GM21515 (cell line): ENCODE data around the gene HYI.
"Not testable (repeated sequence)": the region's sequence is repeated elsewhere in the genome, so short reads cannot be mapped to it uniquely, and the experiment has no call there.

Experiments used
- ATAC-seq: cut with Tn5 transposase; IDR thresholded peaks from one replicate; pipeline ENCODE4 v1.9.1; 2021; ENCODE audit not compliant: unreplicated experiment

The HYI gene

GRCh38 chr1:43453442-43454269, at the start of gene HYI:
Gene HYI (minus strand): TSS chr1:43453931. CDS start chr1:43453793, 138 bp downstream.
- no peak for ATAC-seq

GRCh38 chr1:43501806-43502205, 48.1 kb upstream of the HYI start:
- not testable (repeated sequence) for ATAC-seq

GRCh38 chr1:43499898-43500297, 46.2 kb upstream of the HYI start:
- no peak for ATAC-seq

- ATAC-seq: no peak
These were observed 41.5 kb upstream of the HYI start for GRCh38 chr1:43495204-43495603.

GRCh38 chr1:43493661-43494450, 40.1 kb upstream of the HYI start:
- ATAC-seq: no peak

GRCh38 chr1:43492826-43493225, 39.1 kb upstream of the HYI start:
- ATAC-seq: no peak

- no peak for ATAC-seq
These were observed 37.3 kb upstream of the HYI start for GRCh38 chr1:43491061-43491460.

GRCh38 chr1:43488165-43488564, 34.4 kb upstream of the HYI start:
- ATAC-seq: no peak

GRCh38 chr1:43484367-43484766, 30.6 kb upstream of the HYI start:
- no peak for ATAC-seq

- no peak for ATAC-seq
These were observed 28.5 kb upstream of the HYI start for GRCh38 chr1:43482215-43482614.

GRCh38 chr1:43481491-43481890, 27.8 kb upstream of the HYI start:
- ATAC-seq: no peak

- no peak for ATAC-seq
These were observed 25.7 kb upstream of the HYI start for GRCh38 chr1:43479414-43479813.

- no peak for ATAC-seq
These were observed 24.0 kb upstream of the HYI start for GRCh38 chr1:43477716-43478115.

- ATAC-seq: not testable (repeated sequence)
These were observed 22.1 kb upstream of the HYI start for GRCh38 chr1:43475611-43476401.

- ATAC-seq: no peak
These were observed 19.7 kb upstream of the HYI start for GRCh38 chr1:43473463-43473862.

GRCh38 chr1:43472463-43473151, 18.9 kb upstream of the HYI start:
- ATAC-seq: not testable (repeated sequence)

- no peak for ATAC-seq
These were observed 18.3 kb upstream of the HYI start for GRCh38 chr1:43472087-43472462.

- ATAC-seq: no peak
These were observed 16.2 kb upstream of the HYI start for GRCh38 chr1:43469932-43470331.

GRCh38 chr1:43468414-43468813, 14.7 kb upstream of the HYI start:
- no peak for ATAC-seq

- no peak for ATAC-seq
These were observed 12.7 kb upstream of the HYI start for GRCh38 chr1:43466403-43466802.
